ENCODE data around the gene CASKIN1. TPM values are rescaled to one million over a fixed set of nuclear protein-coding genes. Genes with fewer than 3 reads are reported as not detected.

The CASKIN1 gene
- total RNA-seq, 4 donors from 2014 or later, result under 0.01 to 0.14 TPM; not detected in 2

DNA sequence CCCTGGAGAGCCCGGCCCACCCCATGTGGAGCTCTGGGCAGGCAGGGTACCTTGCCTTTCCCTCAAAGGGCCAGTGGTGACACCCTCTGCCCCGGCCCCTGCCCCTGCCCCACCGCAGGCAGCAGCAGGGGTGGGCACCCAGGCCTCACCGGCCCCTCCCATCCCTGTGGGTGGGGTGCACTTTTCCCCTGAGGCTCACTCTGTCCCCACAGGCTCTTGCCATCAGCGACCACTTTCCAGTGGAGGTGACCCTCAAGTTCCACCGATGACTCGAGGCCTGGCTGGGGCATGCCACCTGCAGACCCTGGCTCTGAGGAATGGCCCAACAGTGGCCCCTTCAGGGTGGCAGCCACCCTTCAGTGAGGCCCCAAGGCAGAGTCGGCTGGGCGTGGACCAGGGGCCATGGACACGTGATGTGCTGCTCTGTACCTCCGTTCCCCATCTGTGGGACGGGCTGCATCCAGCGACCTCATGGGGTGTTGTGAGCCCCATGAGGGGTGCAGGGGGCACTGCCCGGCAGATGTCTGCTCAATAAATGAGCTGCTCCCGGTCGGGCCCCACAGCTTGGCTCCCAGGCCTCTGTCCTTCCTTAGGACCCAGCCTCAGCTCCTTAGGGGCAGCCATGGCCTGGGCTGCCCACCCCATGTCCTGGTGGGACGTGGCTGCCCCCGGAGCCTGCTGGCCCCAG lies 41.9 kb upstream of the CASKIN1 start:
- no peak for DNase-seq
- peaks cover 0 to 29% (median 8%) of the 10 kb centered on the region in 4 donors for H3K36me3 ChIP-seq
- WGBS, 2 donors (ENCODE audit: low coverage in 1 of 2), result 56% methylated on average over 16 of the region's 18 CpGs; no CpG with 5 or more reads in 1 of the 2 donors

DNA sequence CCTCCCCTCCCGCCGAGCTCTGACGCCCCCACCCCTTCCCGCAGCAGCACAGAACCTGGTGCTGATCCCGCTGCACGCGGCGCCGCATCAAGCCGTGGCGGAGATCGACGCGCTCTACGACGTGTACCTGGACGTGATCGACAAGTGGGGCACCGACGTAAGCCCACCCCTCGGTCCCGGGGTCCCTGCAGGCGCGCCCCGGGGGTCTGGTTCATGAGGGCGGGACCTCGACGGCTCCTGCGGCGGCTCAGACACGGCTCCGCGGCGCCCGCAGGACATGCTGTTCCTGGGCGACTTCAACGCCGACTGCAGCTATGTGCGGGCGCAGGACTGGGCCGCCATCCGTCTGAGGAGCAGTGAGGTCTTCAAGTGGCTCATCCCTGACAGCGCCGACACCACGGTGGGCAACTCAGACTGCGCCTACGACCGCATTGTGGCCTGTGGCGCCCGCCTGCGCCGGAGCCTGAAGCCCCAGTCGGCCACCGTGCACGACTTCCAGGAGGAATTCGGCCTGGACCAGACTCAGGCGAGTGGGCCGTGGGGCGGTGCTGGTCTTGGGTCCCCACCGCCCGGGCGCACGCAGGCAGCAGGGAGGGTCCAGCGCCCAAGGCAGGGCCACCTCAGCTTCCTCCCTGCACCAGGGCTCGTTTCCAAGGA lies 41.2 kb upstream of the CASKIN1 start:
- H3K4me1 ChIP-seq, result peaks cover 13 to 38% (median 23%) of the 10 kb centered on the region in 4 donors
- in situ Hi-C loops (cut with MboI; ENCODE audit: low pct_ligation_motif_present in 1 of 4, low pct_unique_long_range_greater_than_20kb in 1 of 4, low sequenced_read_pairs in 3 of 4), result no loop called here
- H3K36me3 ChIP-seq, result peaks cover 0 to 30% (median 8%) of the 10 kb centered on the region in 4 donors
- peaks cover 36% of the 10 kb centered on the region for H3K27me3 ChIP-seq
- H3K4me3 ChIP-seq, result no peak overlapping the region
- peak in 1 of 3 donors; percentile 40 for TF ChIP-seq POLR2AphosphoS5 (IDR thresholded peaks at IDR 0.05)
- TF ChIP-seq, protein P1, sequence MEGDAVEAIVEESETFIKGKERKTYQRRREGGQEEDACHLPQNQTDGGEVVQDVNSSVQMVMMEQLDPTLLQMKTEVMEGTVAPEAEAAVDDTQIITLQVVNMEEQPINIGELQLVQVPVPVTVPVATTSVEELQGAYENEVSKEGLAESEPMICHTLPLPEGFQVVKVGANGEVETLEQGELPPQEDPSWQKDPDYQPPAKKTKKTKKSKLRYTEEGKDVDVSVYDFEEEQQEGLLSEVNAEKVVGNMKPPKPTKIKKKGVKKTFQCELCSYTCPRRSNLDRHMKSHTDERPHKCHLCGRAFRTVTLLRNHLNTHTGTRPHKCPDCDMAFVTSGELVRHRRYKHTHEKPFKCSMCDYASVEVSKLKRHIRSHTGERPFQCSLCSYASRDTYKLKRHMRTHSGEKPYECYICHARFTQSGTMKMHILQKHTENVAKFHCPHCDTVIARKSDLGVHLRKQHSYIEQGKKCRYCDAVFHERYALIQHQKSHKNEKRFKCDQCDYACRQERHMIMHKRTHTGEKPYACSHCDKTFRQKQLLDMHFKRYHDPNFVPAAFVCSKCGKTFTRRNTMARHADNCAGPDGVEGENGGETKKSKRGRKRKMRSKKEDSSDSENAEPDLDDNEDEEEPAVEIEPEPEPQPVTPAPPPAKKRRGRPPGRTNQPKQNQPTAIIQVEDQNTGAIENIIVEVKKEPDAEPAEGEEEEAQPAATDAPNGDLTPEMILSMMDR (IDR thresholded peaks at IDR 0.05), result no peak
- intact Hi-C loops (cut with DNase I; ENCODE audit: low total_unique reads), result loop anchor here (10.0 kb wide), 1 partner anchor 233 kb away; the partner anchor contains the start of gene ZNF598
- H3K9me3 ChIP-seq, result no peaks in the 10 kb centered on the region
- no peak overlapping the region for H3K27ac ChIP-seq
- no peak for DNase-seq
- WGBS, 2 donors (ENCODE audit: low coverage in 1 of 2), result no CpG with 5 or more reads among the region's 65 CpGs

More for the DNA sequence above, 41.9 kb upstream of the CASKIN1 start:
- Histone ChIP-seq H3K4me3 (no peak overlapping the region), H3K27ac (no peak overlapping the region), H3K9me3 (no peaks in the 10 kb centered on the region), H3K27me3 (peaks cover 36% of the 10 kb centered on the region), H3K4me1 (peaks cover 13 to 38% (median 23%) of the 10 kb centered on the region in 4 donors)
- intact Hi-C loops (cut with DNase I; ENCODE audit: low total_unique reads), result loop anchor here (10.0 kb wide), 1 partner anchor 233 kb away; the partner anchor contains the start of gene ZNF598
- TF ChIP-seq EP300 (IDR thresholded peaks at IDR 0.05; ENCODE audit: low read depth) (no peak), POLR2A (IDR thresholded peaks at IDR 0.05) (no peak), POLR2AphosphoS5 (IDR thresholded peaks at IDR 0.05) (peak in 1 of 3 donors; percentile 28)
- TF ChIP-seq, protein P1 (IDR thresholded peaks at IDR 0.05), result no peak
- in situ Hi-C loops (cut with MboI; ENCODE audit: low pct_ligation_motif_present in 1 of 4, low pct_unique_long_range_greater_than_20kb in 1 of 4, low sequenced_read_pairs in 3 of 4), result no loop called here

DNA sequence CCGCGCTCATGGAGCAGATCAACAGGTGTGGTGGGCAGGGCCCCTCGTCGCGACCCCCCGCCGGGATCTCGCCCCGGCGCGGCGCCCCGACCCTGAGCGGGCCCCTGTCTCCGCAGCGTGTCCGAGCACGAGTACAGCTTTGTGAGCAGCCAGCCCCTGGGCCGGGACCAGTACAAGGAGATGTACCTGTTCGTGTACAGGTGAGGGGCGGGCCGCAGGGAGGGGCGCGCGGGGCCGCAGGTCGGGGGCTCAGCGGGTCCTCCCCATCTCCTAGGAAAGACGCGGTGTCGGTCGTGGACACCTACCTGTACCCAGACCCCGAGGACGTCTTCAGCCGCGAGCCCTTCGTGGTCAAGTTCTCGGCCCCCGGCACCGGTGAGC lies 40.7 kb upstream of the CASKIN1 start:
- H3K9me3 ChIP-seq, result no peaks in the 10 kb centered on the region
- no peak overlapping the region for H3K27ac ChIP-seq
- in situ Hi-C loops (cut with MboI; ENCODE audit: low pct_ligation_motif_present in 1 of 4, low pct_unique_long_range_greater_than_20kb in 1 of 4, low sequenced_read_pairs in 3 of 4) (no loop called here), intact Hi-C loops (cut with DNase I; ENCODE audit: low total_unique reads) (loop anchor here (10.0 kb wide), 1 partner anchor 232 kb away; the partner anchor contains the start of gene ZNF598)
- WGBS, 2 donors (ENCODE audit: low coverage in 1 of 2), result 60% methylated on average over 1 of the region's 40 CpGs; no CpG with 5 or more reads in 1 of the 2 donors
- peaks cover 36% of the 10 kb centered on the region for H3K27me3 ChIP-seq
- TF ChIP-seq POLR2AphosphoS5 (IDR thresholded peaks at IDR 0.05), result no peak
- no peak for TF ChIP-seq POLR2A (IDR thresholded peaks at IDR 0.05)
- TF ChIP-seq, protein P1 (IDR thresholded peaks at IDR 0.05), result no peak
- no peak for TF ChIP-seq EP300 (IDR thresholded peaks at IDR 0.05; ENCODE audit: low read depth)
- H3K4me1 ChIP-seq, result peaks cover 13 to 38% (median 23%) of the 10 kb centered on the region in 4 donors
- no peak for DNase-seq
- H3K4me3 ChIP-seq, result peak overlapping the region in 2 of 4 donors; percentile 4 to 12
- H3K36me3 ChIP-seq, result peaks cover 0 to 33% (median 9%) of the 10 kb centered on the region in 4 donors
